GM21526 (cell line): Measurements from ENCODE around the gene SCN8A.
"Not testable (repeated sequence)": the region's sequence is repeated elsewhere in the genome, so short reads cannot be mapped to it uniquely, and the experiment has no call there.

Experiments used
- ATAC-seq: cut with Tn5 transposase; IDR thresholded peaks from one replicate; pipeline ENCODE4 v1.9.1; 2021; ENCODE audit warnings: moderate library complexity; ENCODE audit not compliant: unreplicated experiment, low FRiP score

Gene SCN8A

GRCh38 chr12:51827925-51828818 is 237.1 kb downstream of the SCN8A start:
- ATAC-seq, result no peak

GRCh38 chr12:51829011-51829481 is 238.0 kb downstream of the SCN8A start:
- ATAC-seq, result no peak

GRCh38 chr12:51829641-51830040 is 238.6 kb downstream of the SCN8A start:
- ATAC-seq, result no peak

- not testable (repeated sequence) for ATAC-seq
Measured at GRCh38 chr12:51831817-51832216, 240.8 kb downstream of the SCN8A start.

GRCh38 chr12:51832354-51833107 is 241.5 kb downstream of the SCN8A start:
- no peak for ATAC-seq

- no peak for ATAC-seq
Measured at GRCh38 chr12:51833448-51834227, 242.6 kb downstream of the SCN8A start.

- no peak for ATAC-seq
Measured at GRCh38 chr12:51834411-51834810, 243.4 kb downstream of the SCN8A start.

GRCh38 chr12:51836041-51836826 is 245.2 kb downstream of the SCN8A start:
- ATAC-seq, result no peak

GRCh38 chr12:51836827-51837173 is 245.8 kb downstream of the SCN8A start:
- no peak for ATAC-seq

GRCh38 chr12:51837286-51837685 is 246.3 kb downstream of the SCN8A start:
- no peak for ATAC-seq

GRCh38 chr12:51838036-51838435 is 247.0 kb downstream of the SCN8A start:
- no peak for ATAC-seq

- no peak for ATAC-seq
Measured at GRCh38 chr12:51838762-51839161, 247.7 kb downstream of the SCN8A start.

GRCh38 chr12:51839310-51839947 is 248.4 kb downstream of the SCN8A start:
- ATAC-seq, result no peak

- no peak for ATAC-seq
Measured at GRCh38 chr12:51840966-51841365, 249.9 kb downstream of the SCN8A start.

- no peak for ATAC-seq
Measured at GRCh38 chr12:51841727-51842126, 250.7 kb downstream of the SCN8A start.

- ATAC-seq, result no peak
Measured at GRCh38 chr12:51844854-51845253, 253.8 kb downstream of the SCN8A start.

- no peak for ATAC-seq
Measured at GRCh38 chr12:51845482-51845881, 254.4 kb downstream of the SCN8A start.

GRCh38 chr12:51846271-51846691 is 255.2 kb downstream of the SCN8A start:
- ATAC-seq, result no peak

GRCh38 chr12:51846911-51847642 is 256.0 kb downstream of the SCN8A start:
- ATAC-seq, result no peak
